Heart left ventricle (tissue), 16 donors: ENCODE measurements around the gene EXOC7. TPM values are rescaled to one million over a fixed set of nuclear protein-coding genes. Genes with fewer than 3 reads are reported as not detected.

Source experiments
- ATAC-seq, 4 donors: fragments of 200-7000 bp; cut with Tn5 transposase; one replicate each; pipeline ENCODE4 v1.9.1; 2020 to 2022; ENCODE audit warnings: moderate library complexity in 4 of 4, mild to moderate bottlenecking in 3 of 4, moderate number of reproducible peaks in 1 of 4
- DNase-seq, 5 donors: peaks; one replicate each; pipeline ENCODE4 v3.0.0-alpha.2; 2020
- H3K27ac ChIP-seq, 12 donors: fragments of 200-600 bp; sonication (generic) in 4 of 12; one replicate each; pipeline versions ENCODE4 v1.5.0 to v1.8.0; 2016 to 2022; ENCODE audit warnings: mild to moderate bottlenecking in 2 of 12
- H3K27me3 ChIP-seq, 9 donors: fragments of 200-600 bp; sonication (generic) in 2 of 9; one replicate each; pipeline versions ENCODE4 v1.5.1 to v1.8.0; 2016 to 2022; ENCODE audit warnings: mild to moderate bottlenecking in 3 of 9
- H3K36me3 ChIP-seq, 9 donors: fragments of 200-600 bp; sonication (generic) in 2 of 9; one replicate each; pipeline versions ENCODE4 v1.5.0 to v1.8.0; 2018 to 2022; ENCODE audit warnings: mild to moderate bottlenecking in 2 of 9
- H3K4me1 ChIP-seq, 12 donors: fragments of 200-600 bp; sonication (generic) in 4 of 12; one replicate each; pipeline versions ENCODE4 v1.5.0 to v1.8.0; 2016 to 2022; ENCODE audit warnings: mild to moderate bottlenecking in 3 of 12
- H3K4me3 ChIP-seq, 12 donors: fragments of 200-600 bp; sonication (generic) in 4 of 12; one replicate each; pipeline versions ENCODE4 v1.5.0 to v1.8.0; 2017 to 2022; ENCODE audit warnings: mild to moderate bottlenecking in 9 of 12, moderate library complexity in 4 of 12
- H3K9me3 ChIP-seq, 12 donors: fragments of 200-600 bp; sonication (generic) in 4 of 12; one replicate each; pipeline versions ENCODE4 v1.5.0 to v1.8.0; 2016 to 2022; ENCODE audit warnings: mild to moderate bottlenecking in 1 of 12
- CTCF ChIP-seq, 12 donors: fragments of 200-600 bp; sonication (generic) in 4 of 12; IDR thresholded peaks; one replicate each; pipeline versions ENCODE4 v1.5.0 to v1.8.0; 2018 to 2022; ENCODE audit warnings: antibody characterized with exemption in 12 of 12, mild to moderate bottlenecking in 5 of 12
- POLR2A ChIP-seq, 2 donors: fragments of 450-650 bp; IDR thresholded peaks; one replicate each; pipeline ENCODE4 v1.6.1; 2017; ENCODE audit warnings: antibody characterized with exemption in 2 of 2, mild to moderate bottlenecking in 2 of 2, moderate library complexity in 2 of 2
- WGBS, 4 donors: extraction: QIAGEN DNeasy Blood & Tissue Kit in 2 of 4; methylation state at CpG; one replicate each; pipeline versions ENCODE4 v1.1.5 to v1.1.7; 2013 to 2018; 5-methylcytosine and 5-hydroxymethylcytosine counted together
- intact Hi-C, 10 donors: fragments of 100-400 bp; cut with DNase I; formaldehyde crosslinking; loops; one replicate each; pipeline versions ENCODE4 v1.11.1 to v1.14.2; 2022
- polyA plus RNA-seq, 2 donors: library from polyadenylated mRNA; stranded (reverse); fragments of 200-250 nt; gene quantifications; one replicate each; pipeline ENCODE4 v1.2.3, GENCODE V29; 2013
- total RNA-seq, 9 donors: library from RNA; depleted of rRNA in 2 of 9; stranded (reverse); fragments of >200 nt in 2 of 9; fragmentation: NEBNext Ultra II Directional in 3 of 9; extraction: Animal tissue kit (Norgen Biotek cat#: 25700) in 3 of 9; gene quantifications; one replicate each; pipeline versions ENCODE4 v1.1.0 to v1.2.4, GENCODE V29; 2016 to 2023
- donor health status: ischemic (EF 13 %, LVEDD 7.1; RV severe dilation, severe dysfunction).
- donor health status: healthy with polysubstance abuse.
- donor health status: DM: no; HTN: yes; CAD: no.
- donor health status: DM: no; HTN: no; CAD: no.
- donor health status: ischemic (EF 25% LVEDD 6.9; RV normal size, moderate dysfunction).
- donor health status: ischemic (EF 25% LVEDD 5.7; RV mildly dilated, moderate dysfunction).
- donor health status: healthy.
- donor health status: DM: yes; HTN: yes; CAD: no.
- donor health status: ischemic (EF 35%, LVEDD 5.7; RV mildly dilated, moderate dysfunction).
- donor health status: nonischemic (EF 11% LVEDD 7.7; RV severe dilation, severe dysfunction).
- donor health status: DM: yes; HTN: yes; CAD: no.
- donor health status: PGD.
- donor health status: ischemic (EF 29% LVEDD 5.4; RV normal size, mild dysfunction).
- donor health status: nonischemic (EF 23%, LVEDD 6.1; RV moderate dilation, normal function).

The EXOC7 gene
- total and polyA plus RNA-seq, 11 donors: 39.7 to 107 (median 77.0) TPM

GRCh38 chr17:76056882-76057281 lies 46.7 kb downstream of the EXOC7 start:
- no peak overlapping the region for H3K27ac ChIP-seq
- peaks cover 0 to 100% (median 100%) of the 10 kb centered on the region in 9 donors for H3K36me3 ChIP-seq
- TF ChIP-seq POLR2A (IDR thresholded peaks at IDR 0.05): no peak
- no peak for TF ChIP-seq CTCF (IDR thresholded peaks at IDR 0.05)
- ATAC-seq (no peak), DNase-seq (no peak)
- WGBS, 4 donors: 92 to 98% (median 95%) methylated on average over 3 of the region's 3 CpGs
- H3K27me3 ChIP-seq: no peaks in the 10 kb centered on the region
- H3K9me3 ChIP-seq: no peaks in the 10 kb centered on the region
- no peaks in the 10 kb centered on the region for H3K4me1 ChIP-seq
- intact Hi-C loops: no loop called here
- H3K4me3 ChIP-seq: no peak overlapping the region

- no peak for TF ChIP-seq CTCF (IDR thresholded peaks at IDR 0.05)
- ATAC-seq (no peak), DNase-seq (no peak)
- Histone ChIP-seq H3K27me3 (no peaks in the 10 kb centered on the region), H3K36me3 (peaks cover 0 to 100% (median 98%) of the 10 kb centered on the region in 9 donors), H3K27ac (no peak overlapping the region), H3K4me1 (no peaks in the 10 kb centered on the region), H3K4me3 (no peak overlapping the region), H3K9me3 (no peaks in the 10 kb centered on the region)
- intact Hi-C loops: no loop called here
- WGBS, 4 donors: 90 to 98% (median 94%) methylated on average over 4 of the region's 4 CpGs
These were observed 49.5 kb downstream of the EXOC7 start for GRCh38 chr17:76054112-76054476.

- Histone ChIP-seq H3K9me3 (no peaks in the 10 kb centered on the region), H3K4me1 (peaks cover 0 to 2% (median 0%) of the 10 kb centered on the region in 12 donors), H3K27ac (no peak overlapping the region), H3K27me3 (no peaks in the 10 kb centered on the region), H3K36me3 (peaks cover 0 to 100% (median 98%) of the 10 kb centered on the region in 9 donors), H3K4me3 (no peak overlapping the region)
- ATAC-seq (peak in 2 of 4 donors; percentile 46 to 63), DNase-seq (no peak)
- 73 to 83% (median 78%) methylated on average over 17 of the region's 17 CpGs for WGBS, 4 donors
- no peak for TF ChIP-seq POLR2A (IDR thresholded peaks at IDR 0.05)
- TF ChIP-seq CTCF (IDR thresholded peaks at IDR 0.05): no peak
- intact Hi-C loops: no loop called here
These were observed 50.1 kb downstream of the EXOC7 start for GRCh38 chr17:76053246-76054111.

- no peak for DNase-seq
- Histone ChIP-seq H3K27me3 (no peaks in the 10 kb centered on the region), H3K9me3 (no peaks in the 10 kb centered on the region), H3K36me3 (peaks cover 0 to 100% (median 98%) of the 10 kb centered on the region in 9 donors), H3K4me3 (no peak overlapping the region), H3K4me1 (peaks cover 0 to 6% (median 0%) of the 10 kb centered on the region in 12 donors), H3K27ac (peak overlapping the region in 1 of 12 donors; percentile 21)
- no peak for ATAC-seq
- intact Hi-C loops: no loop called here
- 91 to 94% (median 94%) methylated on average over 6 of the region's 6 CpGs for WGBS, 4 donors
- TF ChIP-seq POLR2A (IDR thresholded peaks at IDR 0.05) (no peak), CTCF (IDR thresholded peaks at IDR 0.05) (no peak)
These were observed 52.0 kb downstream of the EXOC7 start for GRCh38 chr17:76051561-76051960.
